Subcutaneous adipose tissue (tissue), 4 donors: ENCODE measurements around the gene PCBP3. TPM values are rescaled to one million over a fixed set of nuclear protein-coding genes. Genes with fewer than 3 reads are reported as not detected.

Experiments used
- CTCF ChIP-seq: fragments of 450-650 bp; IDR thresholded peaks from one replicate; pipeline ENCODE4 v1.5.1; 2016; ENCODE audit warnings: low read depth, mild to moderate bottlenecking, control low read depth, antibody characterized with exemption, moderate library complexity
- total RNA-seq, 4 donors: library from RNA; depleted of rRNA; stranded (reverse); fragments of >200 nt; gene quantifications; one replicate each; pipeline ENCODE4 v1.1.0, GENCODE V29; 2016

The PCBP3 gene
- total RNA-seq, 4 donors from 2014 or later: 3.4 to 11.0 (median 5.7) TPM

- no peak for TF ChIP-seq CTCF
Measured at GRCh38 chr21:45780647-45781046, 137.1 kb downstream of the PCBP3 start.

- no peak for TF ChIP-seq CTCF
Measured at GRCh38 chr21:45781741-45782140, 138.2 kb downstream of the PCBP3 start.

- TF ChIP-seq CTCF: no peak
Measured at GRCh38 chr21:45786660-45787059, 143.1 kb downstream of the PCBP3 start.

- TF ChIP-seq CTCF: no peak
Measured at GRCh38 chr21:45787371-45787770, 143.8 kb downstream of the PCBP3 start.

GRCh38 chr21:45788198-45788597, 144.7 kb downstream of the PCBP3 start:
- TF ChIP-seq CTCF: no peak

GRCh38 chr21:45788637-45789506, 145.3 kb downstream of the PCBP3 start:
- TF ChIP-seq CTCF: no peak

GRCh38 chr21:45790427-45790826, 146.9 kb downstream of the PCBP3 start:
- no peak for TF ChIP-seq CTCF
